Adrenal gland (tissue), 12 donors: ENCODE results near the gene MDGA2. TPM values are rescaled to one million over a fixed set of nuclear protein-coding genes. Genes with fewer than 3 reads are reported as not detected.
"Not testable (repeated sequence)": the region's sequence is repeated elsewhere in the genome, so short reads cannot be mapped to it uniquely, and the experiment has no call there.

Experiments used
- DNase-seq, 7 donors: peaks; one replicate each; pipeline ENCODE4 v3.0.0-alpha.2; 2019 to 2020
- H3K27ac ChIP-seq, 5 donors: fragments of 200-600 bp; sonication (generic) in 4 of 5; 1 replicate in 3 of 5; 2 replicates in 2 of 5; pipeline versions ENCODE4 v1.5.1 to v1.8.0; 2016 to 2020; ENCODE audit warnings: mild to moderate bottlenecking in 1 of 5
- H3K27me3 ChIP-seq: fragments of 200-600 bp; 2 replicates; pipeline ENCODE4 v1.8.0; 2021
- H3K36me3 ChIP-seq, 2 donors: fragments of 200-600 bp; replicated peaks in 1 of 2; 1 replicate in 1 of 2; 2 replicates in 1 of 2; pipeline versions ENCODE4 v1.5.1 to v1.8.0; 2018 to 2022
- H3K4me1 ChIP-seq, 2 donors: fragments of 200-600 bp; replicated peaks in 1 of 2; 1 replicate in 1 of 2; 2 replicates in 1 of 2; pipeline versions ENCODE4 v1.5.1 to v1.8.0; 2018 to 2021
- H3K4me3 ChIP-seq, 4 donors: fragments of 200-600 bp; sonication (generic) in 3 of 4; one replicate each; pipeline ENCODE4 v1.5.1; 2016 to 2018
- H3K9me3 ChIP-seq, 3 donors: fragments of 200-600 bp; sonication (generic) in 1 of 3; replicated peaks in 1 of 3; 1 replicate in 2 of 3; 2 replicates in 1 of 3; pipeline versions ENCODE4 v1.5.1 to v1.8.0; 2016 to 2021
- CTCF ChIP-seq, 6 experiments: fragments of 450-650 bp in 4 of 6; fragments of 200-600 bp in 2 of 6; sonication (generic) in 1 of 6; IDR thresholded peaks; 1 replicate in 5 of 6; 2 replicates in 1 of 6; pipeline versions ENCODE4 v1.5.1 to v1.8.0; 2016 to 2021; ENCODE audit warnings: antibody characterized with exemption in 6 of 6, mild to moderate bottlenecking in 2 of 6, moderate library complexity in 1 of 6
- POLR2A ChIP-seq, 2 donors: fragments of 450-650 bp; IDR thresholded peaks; one replicate each; pipeline ENCODE4 v1.6.1; 2017; ENCODE audit warnings: antibody characterized with exemption in 2 of 2, mild to moderate bottlenecking in 2 of 2, moderate library complexity in 1 of 2
- WGBS, 4 donors: extraction: QIAGEN DNeasy Blood & Tissue Kit in 2 of 4; methylation state at CpG; one replicate each; pipeline versions ENCODE4 v1.1.5 to v1.1.7; 2013 to 2017; 5-methylcytosine and 5-hydroxymethylcytosine counted together
- intact Hi-C, 2 donors: fragments of 100-400 bp; cut with DNase I; formaldehyde crosslinking; loops; one replicate each; pipeline versions ENCODE4 v1.14.1 to v1.15.0; 2022 to 2023
- polyA plus RNA-seq, 3 donors: library from polyadenylated mRNA; stranded (reverse); fragments of 200-250 nt in 2 of 3; fragments of 350-450 nt in 1 of 3; fragmentation: Illumina TruSeq in 1 of 3; extraction: RNeasy Lipid Tissue Mini Kit (QIAGEN cat#74804) in 1 of 3; gene quantifications; one replicate each; pipeline ENCODE4 v1.2.3, GENCODE V29; 2013 to 2014
- total RNA-seq, 9 donors: library from RNA; depleted of rRNA in 4 of 9; stranded (reverse); fragments of >200 nt in 4 of 9; fragments of 120-200 nt in 1 of 9; fragmentation: NEBNext Ultra II Directional in 1 of 9; extraction: Animal tissue kit (Norgen Biotek cat#: 25700) in 1 of 9; gene quantifications; one replicate each; pipeline versions ENCODE4 v1.1.0 to v1.2.4, GENCODE V29; 2013 to 2023
- donor health status: healthy with polysubstance abuse.
- donor health status: Bipolar disorder and iron deficiency.
- donor health status: DM: yes; HTN: yes; CAD: no.
- donor health status: DM: no; HTN: no; CAD: no.
- donor health status: DM: no; HTN: no; CAD: no.
- donor health status: DM: yes; HTN: yes; CAD: no.

MDGA2 gene
- total and polyA plus RNA-seq, 12 donors, result 0.08 to 3.5 (median 0.34) TPM; not detected in 5

- Histone ChIP-seq H3K9me3 (no peaks in the 10 kb centered on the region), H3K27ac (no peak overlapping the region), H3K36me3 (no peaks in the 10 kb centered on the region), H3K4me1 (no peaks in the 10 kb centered on the region), H3K4me3 (no peak overlapping the region), H3K27me3 (no peaks in the 10 kb centered on the region)
- WGBS, 4 donors, result 50 to 57% (median 53%) methylated on average over 2 of the region's 2 CpGs
- intact Hi-C loops, result no loop called here
- DNase-seq, result no peak
- TF ChIP-seq CTCF (IDR thresholded peaks at IDR 0.05), result no peak
- no peak for TF ChIP-seq POLR2A (IDR thresholded peaks at IDR 0.05)
Measured at GRCh38 chr14:47257013-47257412, 418.4 kb downstream of the MDGA2 start.

- no peak for DNase-seq
- Histone ChIP-seq H3K9me3 (no peaks in the 10 kb centered on the region), H3K27ac (no peak overlapping the region), H3K4me3 (no peak overlapping the region), H3K27me3 (no peaks in the 10 kb centered on the region), H3K4me1 (no peaks in the 10 kb centered on the region), H3K36me3 (no peaks in the 10 kb centered on the region)
- WGBS, 4 donors, result 77 to 81% (median 79%) methylated on average over 4 of the region's 4 CpGs
- TF ChIP-seq POLR2A (IDR thresholded peaks at IDR 0.05) (no peak), CTCF (IDR thresholded peaks at IDR 0.05) (no peak)
- intact Hi-C loops, result no loop called here
Measured at GRCh38 chr14:47252802-47253201, 422.6 kb downstream of the MDGA2 start.

- TF ChIP-seq CTCF (IDR thresholded peaks at IDR 0.05) (no peak), POLR2A (IDR thresholded peaks at IDR 0.05) (no peak)
Measured at GRCh38 chr14:47246367-47246766, 429.0 kb downstream of the MDGA2 start.

GRCh38 chr14:47242579-47242978, 432.8 kb downstream of the MDGA2 start:
- DNase-seq, H3K36me3 ChIP-seq, intact Hi-C loops, H3K27me3 ChIP-seq, H3K27ac ChIP-seq, H3K4me3 ChIP-seq, H3K9me3 ChIP-seq, H3K4me1 ChIP-seq: not testable (repeated sequence)
- WGBS, 4 donors, result 86 to 92% methylated on average over 11 to 18 of the region's 18 CpGs; no CpG with 5 or more reads in 2 of the 4 donors

More at GRCh38 chr14:47246367-47246766, 429.0 kb downstream of the MDGA2 start:
- Histone ChIP-seq H3K36me3 (no peaks in the 10 kb centered on the region), H3K27me3 (no peaks in the 10 kb centered on the region), H3K4me1 (no peaks in the 10 kb centered on the region), H3K4me3 (no peak overlapping the region), H3K9me3 (no peaks in the 10 kb centered on the region), H3K27ac (no peak overlapping the region)
- 67 to 75% (median 70%) methylated on average over 1 of the region's 1 CpG for WGBS, 4 donors
- intact Hi-C loops, result no loop called here
- no peak for DNase-seq

- WGBS, 4 donors, result 44 to 66% (median 62%) methylated on average over 1 of the region's 1 CpG
- Histone ChIP-seq H3K36me3 (no peaks in the 10 kb centered on the region), H3K27me3 (no peaks in the 10 kb centered on the region), H3K4me3 (no peak overlapping the region), H3K27ac (no peak overlapping the region), H3K9me3 (no peaks in the 10 kb centered on the region), H3K4me1 (no peaks in the 10 kb centered on the region)
- TF ChIP-seq CTCF (IDR thresholded peaks at IDR 0.05), result no peak
- no peak for TF ChIP-seq POLR2A (IDR thresholded peaks at IDR 0.05)
- intact Hi-C loops, result no loop called here
- DNase-seq, result no peak
Measured at GRCh38 chr14:47240748-47241437, 434.5 kb downstream of the MDGA2 start.
